ENCODE results near the gene DNMT1.

The DNMT1 gene

GRCh38 chr19:10228920-10229319, 34.2 kb upstream of the DNMT1 start:
- peaks cover 2% of the 10 kb centered on the region for H3K4me1 ChIP-seq (ENCODE audit: control insufficient read depth, insufficient read depth, low read length)
- H3K4me3 ChIP-seq (ENCODE audit: low read depth, low read length), result no peak overlapping the region

GRCh38 chr19:10228393-10228792, 33.6 kb upstream of the DNMT1 start:
- Histone ChIP-seq H3K4me3 (ENCODE audit: low read depth, low read length) (no peak overlapping the region), H3K9ac (ENCODE audit: low read depth, low read length) (no peak overlapping the region), H3K36me3 (ENCODE audit: control insufficient read depth, insufficient read depth, low read length) (peaks cover 9% of the 10 kb centered on the region), H3K4me1 (ENCODE audit: control insufficient read depth, insufficient read depth, low read length) (peaks cover 2% of the 10 kb centered on the region), H3K9me3 (ENCODE audit: control insufficient read depth, insufficient read depth, low read length) (no peaks in the 10 kb centered on the region), H3K27me3 (ENCODE audit: control insufficient read depth, insufficient read depth, low read length) (no peaks in the 10 kb centered on the region)

More at GRCh38 chr19:10228920-10229319, 34.2 kb upstream of the DNMT1 start:
- H3K27me3 ChIP-seq (ENCODE audit: control insufficient read depth, insufficient read depth, low read length), result no peaks in the 10 kb centered on the region
- no peaks in the 10 kb centered on the region for H3K9me3 ChIP-seq (ENCODE audit: control insufficient read depth, insufficient read depth, low read length)
- peaks cover 8% of the 10 kb centered on the region for H3K36me3 ChIP-seq (ENCODE audit: control insufficient read depth, insufficient read depth, low read length)
- H3K9ac ChIP-seq (ENCODE audit: low read depth, low read length), result no peak overlapping the region

- H3K4me1 ChIP-seq (ENCODE audit: control insufficient read depth, insufficient read depth, low read length), result peaks cover 2% of the 10 kb centered on the region
- no peaks in the 10 kb centered on the region for H3K9me3 ChIP-seq (ENCODE audit: control insufficient read depth, insufficient read depth, low read length)
- H3K27me3 ChIP-seq (ENCODE audit: control insufficient read depth, insufficient read depth, low read length), result no peaks in the 10 kb centered on the region
- no peak overlapping the region for H3K4me3 ChIP-seq (ENCODE audit: low read depth, low read length)
- peaks cover 9% of the 10 kb centered on the region for H3K36me3 ChIP-seq (ENCODE audit: control insufficient read depth, insufficient read depth, low read length)
- H3K9ac ChIP-seq (ENCODE audit: low read depth, low read length), result no peak overlapping the region
Measured at GRCh38 chr19:10227026-10227971, 32.5 kb upstream of the DNMT1 start.

GRCh38 chr19:10226376-10227025, 31.7 kb upstream of the DNMT1 start:
- no peaks in the 10 kb centered on the region for H3K9me3 ChIP-seq (ENCODE audit: control insufficient read depth, insufficient read depth, low read length)
- H3K36me3 ChIP-seq (ENCODE audit: control insufficient read depth, insufficient read depth, low read length), result peaks cover 9% of the 10 kb centered on the region
- no peak overlapping the region for H3K4me3 ChIP-seq (ENCODE audit: low read depth, low read length)
- H3K9ac ChIP-seq (ENCODE audit: low read depth, low read length), result no peak overlapping the region
- H3K27me3 ChIP-seq (ENCODE audit: control insufficient read depth, insufficient read depth, low read length), result no peaks in the 10 kb centered on the region
- peaks cover under 1% of the 10 kb centered on the region for H3K4me1 ChIP-seq (ENCODE audit: control insufficient read depth, insufficient read depth, low read length)

- Histone ChIP-seq H3K4me1 (ENCODE audit: control insufficient read depth, insufficient read depth, low read length) (no peaks in the 10 kb centered on the region), H3K36me3 (ENCODE audit: control insufficient read depth, insufficient read depth, low read length) (peaks cover 9% of the 10 kb centered on the region), H3K9me3 (ENCODE audit: control insufficient read depth, insufficient read depth, low read length) (no peaks in the 10 kb centered on the region), H3K9ac (ENCODE audit: low read depth, low read length) (no peak overlapping the region), H3K4me3 (ENCODE audit: low read depth, low read length) (no peak overlapping the region), H3K27me3 (ENCODE audit: control insufficient read depth, insufficient read depth, low read length) (no peaks in the 10 kb centered on the region)
Measured at GRCh38 chr19:10226021-10226375, 31.2 kb upstream of the DNMT1 start.

GRCh38 chr19:10224337-10224736, 29.6 kb upstream of the DNMT1 start:
- H3K4me1 ChIP-seq (ENCODE audit: control insufficient read depth, insufficient read depth, low read length), result no peaks in the 10 kb centered on the region
- peaks cover 9% of the 10 kb centered on the region for H3K36me3 ChIP-seq (ENCODE audit: control insufficient read depth, insufficient read depth, low read length)
- H3K9ac ChIP-seq (ENCODE audit: low read depth, low read length), result no peak overlapping the region
- H3K4me3 ChIP-seq (ENCODE audit: low read depth, low read length), result no peak overlapping the region
- H3K9me3 ChIP-seq (ENCODE audit: control insufficient read depth, insufficient read depth, low read length), result no peaks in the 10 kb centered on the region
- H3K27me3 ChIP-seq (ENCODE audit: control insufficient read depth, insufficient read depth, low read length), result no peaks in the 10 kb centered on the region

DNA sequence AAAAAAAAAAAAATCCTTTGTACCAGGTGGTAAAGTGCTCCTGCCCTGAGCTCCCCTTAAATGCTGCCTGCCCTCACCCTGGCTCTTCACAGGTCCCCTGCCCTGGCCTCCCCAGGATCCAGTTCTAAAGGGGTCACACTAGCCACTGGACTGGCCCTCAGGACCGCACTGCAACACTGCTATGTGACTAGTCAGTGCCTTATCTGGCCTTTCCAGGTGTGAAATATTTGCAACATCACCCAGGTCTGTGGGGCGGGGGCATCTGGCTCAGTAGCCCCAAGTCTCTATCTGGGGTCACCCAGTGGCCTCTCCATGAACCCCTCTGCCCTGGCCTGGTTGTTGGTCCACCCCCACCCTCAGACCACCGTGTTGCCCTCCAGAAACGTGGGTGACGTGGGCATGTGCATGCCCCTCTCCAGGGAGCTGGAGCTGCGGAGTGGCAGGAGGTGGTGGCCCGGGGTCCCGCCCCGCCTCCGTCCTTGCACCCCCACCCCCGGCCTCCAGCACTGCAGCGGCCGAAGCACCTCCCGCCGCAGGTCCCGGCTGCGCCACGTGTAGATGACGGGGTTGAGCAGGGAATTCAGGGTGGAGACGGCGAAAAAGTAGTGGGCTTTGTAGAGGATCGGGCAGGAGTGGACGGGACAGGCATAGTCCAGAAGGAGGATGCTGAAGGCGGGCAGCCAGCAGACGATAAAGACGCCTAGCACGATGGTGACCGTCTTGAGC, 28.9 kb upstream of the DNMT1 start:
- Histone ChIP-seq H3K27me3 (ENCODE audit: control insufficient read depth, insufficient read depth, low read length) (no peaks in the 10 kb centered on the region), H3K9me3 (ENCODE audit: control insufficient read depth, insufficient read depth, low read length) (no peaks in the 10 kb centered on the region), H3K36me3 (ENCODE audit: control insufficient read depth, insufficient read depth, low read length) (peaks cover 9% of the 10 kb centered on the region), H3K9ac (ENCODE audit: low read depth, low read length) (no peak overlapping the region), H3K4me1 (ENCODE audit: control insufficient read depth, insufficient read depth, low read length) (no peaks in the 10 kb centered on the region), H3K4me3 (ENCODE audit: low read depth, low read length) (no peak overlapping the region)

- no peaks in the 10 kb centered on the region for H3K27me3 ChIP-seq (ENCODE audit: control insufficient read depth, insufficient read depth, low read length)
- no peaks in the 10 kb centered on the region for H3K9me3 ChIP-seq (ENCODE audit: control insufficient read depth, insufficient read depth, low read length)
- no peaks in the 10 kb centered on the region for H3K4me1 ChIP-seq (ENCODE audit: control insufficient read depth, insufficient read depth, low read length)
- H3K4me3 ChIP-seq (ENCODE audit: low read depth, low read length), result no peak overlapping the region
- peaks cover 9% of the 10 kb centered on the region for H3K36me3 ChIP-seq (ENCODE audit: control insufficient read depth, insufficient read depth, low read length)
- no peak overlapping the region for H3K9ac ChIP-seq (ENCODE audit: low read depth, low read length)
Measured at GRCh38 chr19:10222201-10222890, 27.6 kb upstream of the DNMT1 start.

DNA sequence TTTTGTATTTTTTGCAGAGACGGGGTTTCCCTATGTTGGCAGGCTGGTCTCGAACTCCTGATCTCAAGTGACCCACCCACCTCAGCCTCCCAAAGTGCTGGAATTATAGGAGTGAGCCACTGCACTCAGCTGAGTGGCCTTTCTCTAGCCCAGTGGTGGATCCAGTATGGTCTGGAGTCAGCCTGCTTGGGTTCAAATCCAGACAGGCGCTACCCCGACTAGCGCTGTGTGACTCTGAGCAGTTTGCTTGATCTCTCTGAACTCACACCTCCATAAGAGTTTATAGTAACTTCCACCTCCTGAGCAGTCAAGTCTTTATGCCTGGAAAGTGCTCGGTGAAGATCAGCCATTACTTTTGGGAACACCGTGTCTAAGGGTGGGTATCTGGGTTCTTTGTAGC, 25.9 kb upstream of the DNMT1 start:
- Histone ChIP-seq H3K9me3 (ENCODE audit: control insufficient read depth, insufficient read depth, low read length) (no peaks in the 10 kb centered on the region), H3K9ac (ENCODE audit: low read depth, low read length) (no peak overlapping the region), H3K36me3 (ENCODE audit: control insufficient read depth, insufficient read depth, low read length) (peaks cover 9% of the 10 kb centered on the region), H3K4me1 (ENCODE audit: control insufficient read depth, insufficient read depth, low read length) (no peaks in the 10 kb centered on the region), H3K4me3 (ENCODE audit: low read depth, low read length) (no peak overlapping the region), H3K27me3 (ENCODE audit: control insufficient read depth, insufficient read depth, low read length) (no peaks in the 10 kb centered on the region)

DNA sequence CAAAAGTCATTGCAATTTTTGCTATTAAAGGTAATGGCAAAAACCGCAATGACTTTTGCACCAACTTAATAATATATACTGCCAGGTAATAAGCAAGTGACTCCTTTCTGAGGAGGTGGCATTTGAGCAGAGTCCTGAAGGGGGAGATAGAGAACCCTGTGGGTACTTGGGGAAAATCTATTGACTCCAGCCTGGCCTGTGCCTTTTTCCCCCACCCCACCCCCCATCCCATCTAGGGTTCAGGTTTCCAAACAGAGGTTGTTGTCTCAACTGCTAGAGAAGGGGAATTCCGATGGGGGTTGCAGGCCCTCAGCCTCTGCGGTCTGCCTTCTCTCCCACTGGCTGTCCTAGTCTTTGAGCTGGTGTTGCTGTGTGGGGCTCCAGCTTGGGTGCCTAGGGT, 24.9 kb upstream of the DNMT1 start:
- no peak overlapping the region for H3K4me3 ChIP-seq (ENCODE audit: low read depth, low read length)
- no peaks in the 10 kb centered on the region for H3K9me3 ChIP-seq (ENCODE audit: control insufficient read depth, insufficient read depth, low read length)
- H3K36me3 ChIP-seq (ENCODE audit: control insufficient read depth, insufficient read depth, low read length), result peaks cover 9% of the 10 kb centered on the region
- no peaks in the 10 kb centered on the region for H3K4me1 ChIP-seq (ENCODE audit: control insufficient read depth, insufficient read depth, low read length)
- no peak overlapping the region for H3K9ac ChIP-seq (ENCODE audit: low read depth, low read length)
- H3K27me3 ChIP-seq (ENCODE audit: control insufficient read depth, insufficient read depth, low read length), result no peaks in the 10 kb centered on the region

- Histone ChIP-seq H3K9me3 (ENCODE audit: control insufficient read depth, insufficient read depth, low read length) (no peaks in the 10 kb centered on the region), H3K4me3 (ENCODE audit: low read depth, low read length) (no peak overlapping the region), H3K36me3 (ENCODE audit: control insufficient read depth, insufficient read depth, low read length) (no peaks in the 10 kb centered on the region), H3K9ac (ENCODE audit: low read depth, low read length) (no peak overlapping the region), H3K4me1 (ENCODE audit: control insufficient read depth, insufficient read depth, low read length) (no peaks in the 10 kb centered on the region), H3K27me3 (ENCODE audit: control insufficient read depth, insufficient read depth, low read length) (no peaks in the 10 kb centered on the region)
Measured at GRCh38 chr19:10217085-10217484, 22.3 kb upstream of the DNMT1 start.
